A549 (cell line): ENCODE results near the gene SELPLG. TPM values are rescaled to one million over a fixed set of nuclear protein-coding genes. Genes with fewer than 3 reads are reported as not detected.

Source experiments
- ATAC-seq, 2 experiments: fragments of 200-7000 bp in 1 of 2; fragments of >200 bp in 1 of 2; cut with Nextera tagmentation in 1 of 2; cut with Tn5 transposase in 1 of 2; 3 replicates each; pipeline versions ENCODE4 v1.8.0 to v1.9.1; 2018 to 2020; ENCODE audit warnings: mild to moderate bottlenecking in 1 of 2, moderate library complexity in 1 of 2
- CTCF ChIA-PET: fragments of 300-600 bp; sonication (Branson Sonifier 250); formaldehyde crosslinking; extraction: SDS; loops from one replicate; lab custom pipeline; 2021; ENCODE audit warnings: antibody characterized with exemption, inconsistent platforms; lab: Yijun Ruan, JAX
- POLR2A ChIA-PET: fragments of 350-600 bp; formaldehyde crosslinking; extraction: SDS; loops from one replicate; lab custom pipeline; 2021; ENCODE audit warnings: antibody characterized with exemption, inconsistent platforms; lab: Yijun Ruan, JAX
- DNase-seq, 2 experiments: peaks; one replicate each; pipeline versions ENCODE4 v3.0.0 to v3.0.0-alpha.2; 2011 to 2016; ENCODE audit warnings: low read depth in 1 of 2, low spot score in 1 of 2
- FAIRE-seq: peaks from 2 replicates; lab custom pipeline; 2011; peaks lifted over from hg19 to GRCh38; lab: Jason Lieb, UNC
- H3K27ac ChIP-seq, 2 experiments: fragments of >200 bp; sonication (Bioruptor Twin); formaldehyde crosslinking; 3 replicates each; pipeline ENCODE4 v1.5.1; 2016 to 2017
- H3K4me1 ChIP-seq: fragments of >200 bp; sonication (Bioruptor Twin); formaldehyde crosslinking; 3 replicates; pipeline ENCODE4 v1.6.1; 2016
- H3K4me2 ChIP-seq: fragments of >200 bp; sonication (Bioruptor Twin); formaldehyde crosslinking; 3 replicates; pipeline ENCODE4 v1.6.1; 2016
- H3K4me3 ChIP-seq: fragments of >200 bp; sonication (Bioruptor Twin); formaldehyde crosslinking; 3 replicates; pipeline ENCODE4 v1.5.1; 2016
- H3K9me3 ChIP-seq: fragments of >200 bp; sonication (Bioruptor Twin); formaldehyde crosslinking; 3 replicates; pipeline ENCODE4 v1.6.1; 2016
- BHLHE40 ChIP-seq: IDR thresholded peaks from 2 replicates; pipeline ENCODE4 v1.6.1; 2012; ENCODE audit warnings: low read depth, low read length, inconsistent platforms
- CBX2 ChIP-seq: fragments of 200-600 bp; sonication (generic); IDR thresholded peaks from 2 replicates; pipeline ENCODE4 v1.6.1; 2016; ENCODE audit warnings: low read depth, mild to moderate bottlenecking, borderline replicate concordance
- CBX8 ChIP-seq: fragments of 200-600 bp; sonication (generic); IDR thresholded peaks from 2 replicates; pipeline ENCODE4 v1.6.1; 2016
- CHD2 ChIP-seq: fragments of 150-350 bp; IDR thresholded peaks from 2 replicates; pipeline ENCODE4 v1.6.1; 2014; ENCODE audit warnings: low read length; ENCODE audit not compliant: partially characterized antibody
- CHD4 ChIP-seq: fragments of 200-600 bp; sonication (generic); IDR thresholded peaks from 2 replicates; pipeline ENCODE4 v1.6.1; 2016; ENCODE audit warnings: antibody characterized with exemption, mild to moderate bottlenecking, borderline replicate concordance
- FOSB ChIP-seq: fragments of 250-450 bp; sonication (Bioruptor Pico); IDR thresholded peaks from 2 replicates; pipeline ENCODE4 v1.5.0; 2020; ENCODE audit warnings: mild to moderate bottlenecking, moderate library complexity
- GATA3 ChIP-seq: IDR thresholded peaks from 2 replicates; pipeline ENCODE4 v1.6.1; 2012; ENCODE audit warnings: borderline replicate concordance
- HDAC2 ChIP-seq: fragments of 200-600 bp; sonication (generic); IDR thresholded peaks from 2 replicates; pipeline ENCODE4 v1.6.1; 2016
- HOXA7 ChIP-seq: fragments of 250-450 bp; sonication (Bioruptor Pico); IDR thresholded peaks from 2 replicates; pipeline ENCODE4 v1.5.0; 2020; ENCODE audit warnings: mild to moderate bottlenecking, moderate library complexity
- KDM1A ChIP-seq: fragments of 200-600 bp; sonication (generic); IDR thresholded peaks from 2 replicates; pipeline ENCODE4 v1.6.1; 2016; ENCODE audit warnings: low read depth, mild to moderate bottlenecking
- MAFK ChIP-seq: fragments of 450-650 bp; IDR thresholded peaks from 2 replicates; pipeline ENCODE4 v1.6.1; 2014; ENCODE audit not compliant: partially characterized antibody
- MYC ChIP-seq: IDR thresholded peaks from 2 replicates; pipeline ENCODE4 v1.6.1; 2012; ENCODE audit warnings: mild to moderate bottlenecking, inconsistent platforms, low read length, improper control_type of control experiment, borderline replicate concordance
- NFE2L2 ChIP-seq: fragments of 150-350 bp; conservative IDR thresholded peaks from 2 replicates; pipeline ENCODE4 v1.6.1; 2014; ENCODE audit warnings: low read length
- PHF8 ChIP-seq: fragments of 200-600 bp; sonication (generic); IDR thresholded peaks from 2 replicates; pipeline ENCODE4 v1.6.1; 2016; ENCODE audit warnings: low read depth, mild to moderate bottlenecking, antibody characterized with exemption, moderate library complexity, borderline replicate concordance
- RCOR1 ChIP-seq: fragments of 150-350 bp; IDR thresholded peaks from 2 replicates; pipeline ENCODE4 v1.6.1; 2014; ENCODE audit warnings: antibody characterized with exemption, low read length, low read depth
- SMC3 ChIP-seq: fragments of >200 bp; sonication (Bioruptor Twin); formaldehyde crosslinking; IDR thresholded peaks from 3 replicates; pipeline ENCODE4 v1.6.1; 2018; ENCODE audit warnings: inconsistent platforms
- ZNF302 ChIP-seq: fragments of 250-450 bp; sonication (Bioruptor Pico); IDR thresholded peaks from 2 replicates; pipeline ENCODE4 v1.9.0; 2021; ENCODE audit warnings: inconsistent platforms, mild to moderate bottlenecking, moderate library complexity
- ZSCAN20 ChIP-seq: fragments of 250-450 bp; sonication (Bioruptor Pico); IDR thresholded peaks from 2 replicates; pipeline ENCODE4 v1.8.0; 2022; ENCODE audit warnings: mild to moderate bottlenecking, moderate library complexity
- WGBS: methylation state at CpG from one replicate; pipeline ENCODE4 v1.1.6; 2017; ENCODE audit errors: missing lambda C conversion rate; 5-methylcytosine and 5-hydroxymethylcytosine counted together
- polyA plus RNA-seq, 4 experiments: library from polyadenylated mRNA; depleted of rRNA in 3 of 4; stranded (reverse); fragments of >200 nt; fragmentation: RNase III in 1 of 4; extraction: RNeasy Plus Mini Kit Qiagen cat#74134 plus additional on column Dnase treatment in 1 of 4; gene quantifications; 2 replicates in 3 of 4; 3 replicates in 1 of 4; pipeline ENCODE4 v1.2.3, GENCODE V29; 2011 to 2017
- TF ChIP-seq, protein P1 (sequence below): fragments of 200-600 bp; sonication (generic); IDR thresholded peaks from 2 replicates; pipeline ENCODE4 v1.6.1; 2016; ENCODE audit warnings: antibody characterized with exemption, mild to moderate bottlenecking, moderate library complexity
- TF ChIP-seq, protein P2 (sequence below): fragments of >200 bp; sonication (Bioruptor Twin); formaldehyde crosslinking; IDR thresholded peaks from 3 replicates; pipeline ENCODE4 v1.6.1; 2016
- TF ChIP-seq, protein P3 (sequence below): fragments of >200 bp; sonication (Bioruptor Twin); formaldehyde crosslinking; IDR thresholded peaks from 3 replicates; pipeline ENCODE4 v1.5.1; 2016

Gene SELPLG
- polyA plus RNA-seq, 2 of the 4 experiments (the other 2 are of a cell fraction), result 0.17 to 0.67 TPM

DNA sequence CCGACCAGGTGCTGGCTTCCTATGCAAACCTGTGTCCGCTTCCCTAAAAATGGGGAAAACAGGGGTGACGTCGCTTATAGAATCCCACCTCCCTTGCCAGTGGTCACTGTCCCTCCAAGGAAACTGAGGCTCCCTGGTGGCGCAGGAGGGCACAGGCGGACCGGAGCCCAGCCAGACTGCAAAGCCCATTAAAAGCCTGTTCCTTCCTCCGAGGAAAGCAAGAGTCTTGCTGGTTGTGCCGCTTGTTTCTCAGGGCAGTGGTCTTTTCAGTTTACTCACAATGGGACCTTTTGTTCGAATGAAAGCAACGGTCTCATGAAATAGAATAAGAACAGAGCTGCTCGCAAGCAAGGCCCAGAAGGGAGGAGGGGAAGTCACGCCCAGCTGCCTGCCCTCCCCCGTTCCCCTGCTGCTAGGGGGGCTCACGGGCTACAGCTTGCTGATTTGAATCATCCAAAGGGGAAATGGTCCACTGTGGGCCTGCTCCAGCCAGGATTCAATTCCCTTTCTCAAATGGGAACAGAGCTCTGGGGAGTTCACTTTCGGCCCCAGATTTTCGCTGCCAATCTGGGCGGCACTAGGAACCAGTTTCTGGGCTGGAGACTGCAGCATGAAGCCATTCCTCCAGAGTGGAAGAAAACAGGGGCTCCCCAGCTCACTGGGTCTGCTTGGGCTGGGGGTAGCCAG, 4.6 kb upstream of the SELPLG start (continued):
- TF ChIP-seq, protein P1, sequence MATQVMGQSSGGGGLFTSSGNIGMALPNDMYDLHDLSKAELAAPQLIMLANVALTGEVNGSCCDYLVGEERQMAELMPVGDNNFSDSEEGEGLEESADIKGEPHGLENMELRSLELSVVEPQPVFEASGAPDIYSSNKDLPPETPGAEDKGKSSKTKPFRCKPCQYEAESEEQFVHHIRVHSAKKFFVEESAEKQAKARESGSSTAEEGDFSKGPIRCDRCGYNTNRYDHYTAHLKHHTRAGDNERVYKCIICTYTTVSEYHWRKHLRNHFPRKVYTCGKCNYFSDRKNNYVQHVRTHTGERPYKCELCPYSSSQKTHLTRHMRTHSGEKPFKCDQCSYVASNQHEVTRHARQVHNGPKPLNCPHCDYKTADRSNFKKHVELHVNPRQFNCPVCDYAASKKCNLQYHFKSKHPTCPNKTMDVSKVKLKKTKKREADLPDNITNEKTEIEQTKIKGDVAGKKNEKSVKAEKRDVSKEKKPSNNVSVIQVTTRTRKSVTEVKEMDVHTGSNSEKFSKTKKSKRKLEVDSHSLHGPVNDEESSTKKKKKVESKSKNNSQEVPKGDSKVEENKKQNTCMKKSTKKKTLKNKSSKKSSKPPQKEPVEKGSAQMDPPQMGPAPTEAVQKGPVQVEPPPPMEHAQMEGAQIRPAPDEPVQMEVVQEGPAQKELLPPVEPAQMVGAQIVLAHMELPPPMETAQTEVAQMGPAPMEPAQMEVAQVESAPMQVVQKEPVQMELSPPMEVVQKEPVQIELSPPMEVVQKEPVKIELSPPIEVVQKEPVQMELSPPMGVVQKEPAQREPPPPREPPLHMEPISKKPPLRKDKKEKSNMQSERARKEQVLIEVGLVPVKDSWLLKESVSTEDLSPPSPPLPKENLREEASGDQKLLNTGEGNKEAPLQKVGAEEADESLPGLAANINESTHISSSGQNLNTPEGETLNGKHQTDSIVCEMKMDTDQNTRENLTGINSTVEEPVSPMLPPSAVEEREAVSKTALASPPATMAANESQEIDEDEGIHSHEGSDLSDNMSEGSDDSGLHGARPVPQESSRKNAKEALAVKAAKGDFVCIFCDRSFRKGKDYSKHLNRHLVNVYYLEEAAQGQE, result no peak

DNA sequence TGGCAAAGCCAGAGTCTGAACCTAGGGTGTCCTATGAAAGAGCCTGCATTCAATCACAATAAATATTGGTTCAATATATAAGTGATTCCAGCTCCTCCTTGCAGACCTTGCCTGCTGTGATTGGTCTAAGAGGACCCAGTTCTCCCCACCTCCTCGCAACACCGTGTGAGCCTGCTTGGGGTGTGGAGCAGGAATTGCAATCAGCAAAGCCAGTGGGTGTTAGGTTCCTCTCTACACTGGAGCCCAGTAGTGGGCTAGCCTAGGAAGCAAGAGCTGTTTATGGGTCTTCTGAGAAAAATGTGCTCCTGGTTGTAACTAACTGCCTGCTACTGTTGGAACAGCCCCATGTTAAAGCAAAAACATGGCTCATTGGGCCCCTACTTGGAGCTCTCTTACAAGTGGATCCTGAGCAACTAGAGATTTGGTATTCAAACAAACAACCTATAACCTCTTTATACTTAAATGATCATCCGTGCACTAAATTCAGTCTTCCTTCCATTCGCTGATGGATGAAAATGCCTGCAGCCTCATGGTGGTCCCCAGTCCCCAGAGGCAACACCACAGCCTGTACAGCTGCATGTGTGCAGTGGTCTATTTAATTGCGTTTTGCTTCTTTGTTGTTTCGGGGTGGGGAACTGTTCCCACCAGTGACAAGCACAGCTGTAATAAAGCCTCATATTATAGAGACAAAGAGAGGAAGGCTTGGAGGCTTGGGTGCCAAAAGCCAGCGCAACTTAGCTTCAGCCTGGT, 3.7 kb upstream of the SELPLG start:
- CTCF ChIA-PET, result interaction anchor here (1.5 to 17.1 kb wide), 4 partner anchors 9 to 314 kb away, joined by 4 to 178 read pairs (median 8); no protein-coding TSS in a partner anchor
- Histone ChIP-seq H3K27ac (no peak overlapping the region), H3K9me3 (no peaks in the 10 kb centered on the region), H3K4me2 (no peak overlapping the region), H3K4me3 (no peak overlapping the region), H3K4me1 (peaks cover 10% of the 10 kb centered on the region)
- no peak for ATAC-seq
- no peak for FAIRE-seq
- DNase-seq, result no peak
- POLR2A ChIA-PET, result interaction anchor here (1.4 kb wide), 1 partner anchor 220 kb away, joined by 3 read pairs; the partner anchor contains the start of gene SSH1
- TF ChIP-seq, protein P2, sequence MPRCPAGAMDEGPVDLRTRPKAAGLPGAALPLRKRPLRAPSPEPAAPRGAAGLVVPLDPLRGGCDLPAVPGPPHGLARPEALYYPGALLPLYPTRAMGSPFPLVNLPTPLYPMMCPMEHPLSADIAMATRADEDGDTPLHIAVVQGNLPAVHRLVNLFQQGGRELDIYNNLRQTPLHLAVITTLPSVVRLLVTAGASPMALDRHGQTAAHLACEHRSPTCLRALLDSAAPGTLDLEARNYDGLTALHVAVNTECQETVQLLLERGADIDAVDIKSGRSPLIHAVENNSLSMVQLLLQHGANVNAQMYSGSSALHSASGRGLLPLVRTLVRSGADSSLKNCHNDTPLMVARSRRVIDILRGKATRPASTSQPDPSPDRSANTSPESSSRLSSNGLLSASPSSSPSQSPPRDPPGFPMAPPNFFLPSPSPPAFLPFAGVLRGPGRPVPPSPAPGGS, result no peak
- TF ChIP-seq SMC3 (no peak), BHLHE40 (no peak)
- WGBS, result 87% methylated on average over 7 of the region's 7 CpGs

DNA sequence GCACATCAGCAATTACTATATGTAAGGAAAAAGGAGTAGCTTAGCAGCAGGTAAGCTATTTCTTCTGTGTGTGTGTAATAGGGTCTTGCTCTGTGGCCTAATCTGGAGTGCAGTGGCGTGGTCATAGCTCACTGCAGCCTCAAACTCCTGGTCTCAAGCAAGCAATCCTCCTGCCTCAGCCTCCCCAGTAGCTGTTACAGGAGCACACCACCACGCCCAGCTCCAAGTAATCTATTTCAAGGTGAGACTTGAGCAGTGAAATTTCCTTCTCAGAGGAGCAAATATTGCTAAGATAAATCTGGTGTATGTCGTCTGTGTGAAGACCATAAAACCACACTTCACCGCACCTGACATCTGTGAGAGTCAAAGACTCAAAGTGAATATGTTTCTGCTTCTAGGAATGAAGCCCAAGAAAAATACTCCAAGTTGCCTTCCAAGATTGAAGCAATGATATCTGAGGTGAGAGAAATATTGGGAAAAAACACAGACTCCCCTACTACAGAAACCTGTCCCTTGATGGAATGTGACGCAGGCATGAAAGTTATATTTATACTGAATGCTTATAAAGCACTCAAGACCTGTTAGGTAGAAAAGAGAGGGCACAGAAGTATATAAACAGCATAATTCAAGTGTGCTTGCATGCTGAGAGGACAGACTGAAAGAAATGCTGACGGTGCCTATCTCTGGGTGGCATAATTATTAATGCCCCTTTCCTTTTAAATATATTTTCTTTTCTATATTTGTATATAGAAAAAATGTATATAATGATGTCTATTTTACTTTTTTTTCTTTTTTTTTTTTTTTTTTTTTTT, 2.5 kb upstream of the SELPLG start:
- H3K4me2 ChIP-seq, result no peak overlapping the region
- TF ChIP-seq MAFK (no peak), SMC3 (no peak), GATA3 (no peak), CHD4 (no peak), ZNF302 (CRISPR knock-in tag) (no peak), NFE2L2 (no peak), RCOR1 (no peak), MYC (no peak), FOSB (no peak), CBX2 (no peak), ZSCAN20 (CRISPR knock-in tag) (no peak), CBX8 (no peak), PHF8 (no peak), CHD2 (no peak), HOXA7 (CRISPR knock-in tag) (no peak), KDM1A (no peak), HDAC2 (no peak)
- TF ChIP-seq, protein P3, sequence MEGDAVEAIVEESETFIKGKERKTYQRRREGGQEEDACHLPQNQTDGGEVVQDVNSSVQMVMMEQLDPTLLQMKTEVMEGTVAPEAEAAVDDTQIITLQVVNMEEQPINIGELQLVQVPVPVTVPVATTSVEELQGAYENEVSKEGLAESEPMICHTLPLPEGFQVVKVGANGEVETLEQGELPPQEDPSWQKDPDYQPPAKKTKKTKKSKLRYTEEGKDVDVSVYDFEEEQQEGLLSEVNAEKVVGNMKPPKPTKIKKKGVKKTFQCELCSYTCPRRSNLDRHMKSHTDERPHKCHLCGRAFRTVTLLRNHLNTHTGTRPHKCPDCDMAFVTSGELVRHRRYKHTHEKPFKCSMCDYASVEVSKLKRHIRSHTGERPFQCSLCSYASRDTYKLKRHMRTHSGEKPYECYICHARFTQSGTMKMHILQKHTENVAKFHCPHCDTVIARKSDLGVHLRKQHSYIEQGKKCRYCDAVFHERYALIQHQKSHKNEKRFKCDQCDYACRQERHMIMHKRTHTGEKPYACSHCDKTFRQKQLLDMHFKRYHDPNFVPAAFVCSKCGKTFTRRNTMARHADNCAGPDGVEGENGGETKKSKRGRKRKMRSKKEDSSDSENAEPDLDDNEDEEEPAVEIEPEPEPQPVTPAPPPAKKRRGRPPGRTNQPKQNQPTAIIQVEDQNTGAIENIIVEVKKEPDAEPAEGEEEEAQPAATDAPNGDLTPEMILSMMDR, result no peak
- TF ChIP-seq, all 56 proteins: peak for 0
- Histone ChIP-seq H3K27ac (no peak overlapping the region), H3K4me1 (peaks cover 10% of the 10 kb centered on the region), H3K9me3 (no peaks in the 10 kb centered on the region), H3K4me3 (no peak overlapping the region)
- POLR2A ChIA-PET, result interaction anchor here (1.4 kb wide), 1 partner anchor 221 kb away, joined by 3 read pairs; the partner anchor contains the start of gene SSH1
- no peak for DNase-seq
- no peak for FAIRE-seq
- no peak for ATAC-seq
- CTCF ChIA-PET, result interaction anchor here (1.5 to 17.1 kb wide), 5 partner anchors 10 to 315 kb away, joined by 4 to 178 read pairs (median 6); no protein-coding TSS in a partner anchor
- WGBS, result 88% methylated on average over 6 of the region's 6 CpGs
